Adipocyte (in vitro differentiated cells): ENCODE results near the gene FOXC1.
A peak's percentile ranks its signal among the peaks of the same experiment; 100 is the strongest.

Experiments
- DNase-seq: peaks from one replicate; pipeline ENCODE4 v3.0.0-alpha.2; 2015; ENCODE audit warnings: low read depth
- H3K27me3 ChIP-seq: replicated peaks from 2 replicates; pipeline ENCODE4 v1.7.0; 2013; ENCODE audit warnings: mild to moderate bottlenecking, low read length, moderate library complexity; ENCODE audit not compliant: control insufficient read depth, insufficient read depth
- H3K36me3 ChIP-seq: 2 replicates; pipeline ENCODE4 v1.7.0; 2013; ENCODE audit warnings: low read length, mild to moderate bottlenecking, moderate library complexity; ENCODE audit not compliant: control insufficient read depth, insufficient read depth, severe bottlenecking
- H3K4me1 ChIP-seq: 2 replicates; pipeline ENCODE4 v1.7.0; 2013; ENCODE audit warnings: mild to moderate bottlenecking, low read length, moderate library complexity; ENCODE audit not compliant: control insufficient read depth, insufficient read depth
- H3K4me3 ChIP-seq: 2 replicates; pipeline ENCODE4 v1.7.0; 2013; ENCODE audit warnings: mild to moderate bottlenecking, low read length, moderate library complexity
- H3K9ac ChIP-seq: 2 replicates; pipeline ENCODE4 v1.7.0; 2013; ENCODE audit warnings: mild to moderate bottlenecking, low read length, moderate library complexity
- H3K9me3 ChIP-seq: 2 replicates; pipeline ENCODE4 v1.7.0; 2013; ENCODE audit warnings: mild to moderate bottlenecking, low read length, moderate library complexity; ENCODE audit not compliant: control insufficient read depth

Gene FOXC1

GRCh38 chr6:1594445-1595200 is 15.1 kb upstream of the FOXC1 start:
- DNase-seq: no peak
- Histone ChIP-seq H3K9me3 (peaks cover 8% of the 10 kb centered on the region), H3K4me1 (peaks cover 4% of the 10 kb centered on the region), H3K4me3 (no peak overlapping the region), H3K9ac (no peak overlapping the region), H3K36me3 (no peaks in the 10 kb centered on the region), H3K27me3 (peaks cover 67% of the 10 kb centered on the region)

GRCh38 chr6:1595271-1596087 is 14.2 kb upstream of the FOXC1 start:
- peak overlapping the region; percentile 2 for H3K9ac ChIP-seq
- H3K27me3 ChIP-seq: peaks cover 59% of the 10 kb centered on the region
- H3K4me3 ChIP-seq: peak overlapping the region; percentile 64
- peaks cover 8% of the 10 kb centered on the region for H3K9me3 ChIP-seq
- peaks cover 4% of the 10 kb centered on the region for H3K4me1 ChIP-seq
- no peaks in the 10 kb centered on the region for H3K36me3 ChIP-seq
- DNase-seq: no peak

DNA sequence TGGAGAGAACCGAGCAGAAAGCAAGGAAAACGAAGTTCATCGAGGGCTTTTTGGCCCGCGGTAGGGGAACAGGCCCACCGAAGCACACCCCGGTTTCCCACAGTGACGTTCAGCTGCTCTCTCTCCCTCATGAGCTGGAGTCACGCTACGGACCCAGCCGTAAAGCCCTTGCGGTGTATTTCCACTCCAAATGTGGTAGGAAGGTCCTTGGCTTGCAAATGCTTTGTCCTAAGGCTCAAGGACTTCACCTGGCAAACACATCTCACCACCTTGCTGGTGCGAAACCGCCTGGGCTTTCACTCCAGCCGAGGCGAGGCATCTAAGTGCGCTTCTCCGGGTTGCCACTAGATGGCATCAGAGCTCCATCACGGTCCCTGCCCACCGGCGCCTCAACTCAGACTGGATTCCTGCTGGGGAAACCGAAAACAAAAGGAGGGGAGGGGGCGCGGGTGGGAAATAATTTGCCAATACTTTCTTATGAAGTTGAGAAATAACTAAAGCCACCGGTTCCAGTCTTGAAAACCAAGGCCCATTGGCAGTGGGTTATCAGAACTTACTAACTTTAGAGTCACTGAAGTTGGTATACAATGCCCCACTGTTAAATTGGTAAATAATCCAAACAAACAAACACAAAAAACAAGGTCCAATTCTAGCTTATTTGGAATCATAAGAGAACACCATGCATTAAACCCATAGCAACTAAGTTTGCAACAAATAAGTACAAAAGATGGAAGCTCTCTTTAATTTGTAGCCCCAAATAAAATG is 13.4 kb upstream of the FOXC1 start:
- Histone ChIP-seq H3K4me1 (peaks cover 4% of the 10 kb centered on the region), H3K9ac (peak overlapping the region; percentile 2), H3K9me3 (peaks cover 3% of the 10 kb centered on the region), H3K4me3 (peak overlapping the region; percentile 64), H3K27me3 (peaks cover 53% of the 10 kb centered on the region), H3K36me3 (no peaks in the 10 kb centered on the region)
- DNase-seq: peak; percentile 84

GRCh38 chr6:1597121-1597744 is 12.5 kb upstream of the FOXC1 start:
- no peak for DNase-seq
- H3K9ac ChIP-seq: no peak overlapping the region
- peaks cover 50% of the 10 kb centered on the region for H3K27me3 ChIP-seq
- peaks cover 4% of the 10 kb centered on the region for H3K4me1 ChIP-seq
- H3K4me3 ChIP-seq: no peak overlapping the region
- H3K9me3 ChIP-seq: no peaks in the 10 kb centered on the region
- H3K36me3 ChIP-seq: no peaks in the 10 kb centered on the region

DNA sequence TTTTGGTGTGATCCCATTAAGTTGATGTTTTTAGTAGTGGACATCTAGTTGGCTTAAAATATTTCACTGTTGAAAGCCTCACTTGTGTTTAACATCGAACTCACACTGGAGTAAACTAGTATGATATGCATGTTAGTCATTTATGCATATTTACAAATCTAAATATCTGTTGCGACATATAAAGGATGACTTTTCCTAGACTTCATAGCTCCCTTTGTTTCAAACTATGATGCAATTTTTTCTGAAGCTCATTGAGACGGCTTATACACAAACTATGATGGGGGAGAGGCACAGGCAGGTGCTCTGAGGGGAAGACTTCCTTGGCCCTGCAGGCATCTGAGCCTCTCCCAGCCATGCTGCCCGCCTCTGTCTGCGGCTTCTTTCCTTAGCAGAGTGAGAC is 11.8 kb upstream of the FOXC1 start:
- no peak overlapping the region for H3K4me3 ChIP-seq
- peaks cover 50% of the 10 kb centered on the region for H3K27me3 ChIP-seq
- peak; percentile 85 for DNase-seq
- H3K9me3 ChIP-seq: no peaks in the 10 kb centered on the region
- no peak overlapping the region for H3K9ac ChIP-seq
- peaks cover 4% of the 10 kb centered on the region for H3K4me1 ChIP-seq
- no peaks in the 10 kb centered on the region for H3K36me3 ChIP-seq

DNA sequence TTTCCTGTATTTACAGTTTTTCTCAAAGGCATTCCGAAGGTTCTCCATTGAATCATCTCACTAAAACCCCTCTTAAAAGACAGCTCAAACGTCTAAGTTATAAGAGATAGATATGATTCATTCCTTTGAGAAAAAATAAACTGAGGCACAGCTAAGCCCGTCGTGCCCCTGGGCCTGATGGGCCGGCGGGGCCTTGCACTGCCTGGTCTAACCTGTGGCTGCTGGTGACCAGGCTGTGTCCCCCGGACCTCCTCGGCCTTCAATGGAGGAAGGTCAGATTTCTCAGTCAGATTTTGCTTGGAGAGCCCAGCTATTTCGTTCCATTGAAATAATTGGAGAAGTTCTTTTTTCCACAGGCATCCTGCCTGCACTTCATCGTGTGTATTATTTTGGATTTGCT is 11.3 kb upstream of the FOXC1 start:
- Histone ChIP-seq H3K4me1 (peaks cover 4% of the 10 kb centered on the region), H3K27me3 (peaks cover 50% of the 10 kb centered on the region), H3K36me3 (no peaks in the 10 kb centered on the region), H3K9ac (no peak overlapping the region), H3K4me3 (no peak overlapping the region), H3K9me3 (no peaks in the 10 kb centered on the region)
- DNase-seq: no peak

DNA sequence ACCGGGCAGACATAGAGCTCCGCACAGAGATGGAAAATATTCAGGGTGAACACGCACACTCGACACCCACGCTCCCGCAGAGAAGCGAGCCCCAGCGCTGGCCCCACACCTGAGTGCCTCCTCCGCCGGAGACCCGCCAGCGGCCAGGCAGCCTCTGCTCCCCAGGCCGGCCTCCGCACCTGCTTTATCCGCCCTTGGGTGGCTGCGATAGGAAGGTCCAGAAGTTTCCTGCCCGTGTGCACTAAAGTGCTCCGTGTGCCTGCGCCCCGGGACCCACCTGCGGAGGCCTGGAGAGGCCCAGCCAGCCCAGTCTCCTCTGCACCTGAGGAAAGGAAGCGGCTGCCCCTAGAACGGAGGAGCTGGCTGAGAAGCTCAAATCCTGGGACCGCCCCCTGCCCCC is 10.8 kb upstream of the FOXC1 start:
- no peak for DNase-seq
- Histone ChIP-seq H3K27me3 (peaks cover 50% of the 10 kb centered on the region), H3K4me1 (peaks cover 4% of the 10 kb centered on the region), H3K9me3 (no peaks in the 10 kb centered on the region), H3K9ac (no peak overlapping the region), H3K36me3 (no peaks in the 10 kb centered on the region), H3K4me3 (no peak overlapping the region)

DNA sequence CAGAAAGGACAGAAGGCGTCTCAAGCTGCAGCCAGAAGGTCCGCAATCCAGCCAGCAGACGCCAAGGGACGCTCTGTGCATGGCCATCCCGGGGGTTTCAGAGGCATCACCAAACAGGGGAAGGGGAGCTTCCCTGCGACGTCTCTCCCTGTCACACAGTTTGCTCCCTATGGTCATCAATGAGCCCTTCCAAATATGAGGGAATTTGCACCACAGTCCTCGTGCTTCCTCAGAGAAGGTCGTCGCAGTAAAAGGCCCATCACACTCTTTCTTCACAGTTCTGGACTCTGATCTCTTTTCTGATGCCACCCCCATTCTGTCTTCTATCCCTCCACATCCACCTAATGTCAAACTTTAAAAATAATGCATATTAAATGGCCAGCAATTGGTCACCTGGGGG is 10.2 kb upstream of the FOXC1 start:
- peaks cover 47% of the 10 kb centered on the region for H3K27me3 ChIP-seq
- H3K9me3 ChIP-seq: no peaks in the 10 kb centered on the region
- no peak overlapping the region for H3K9ac ChIP-seq
- no peaks in the 10 kb centered on the region for H3K36me3 ChIP-seq
- peaks cover 4% of the 10 kb centered on the region for H3K4me1 ChIP-seq
- no peak overlapping the region for H3K4me3 ChIP-seq
- no peak for DNase-seq

DNA sequence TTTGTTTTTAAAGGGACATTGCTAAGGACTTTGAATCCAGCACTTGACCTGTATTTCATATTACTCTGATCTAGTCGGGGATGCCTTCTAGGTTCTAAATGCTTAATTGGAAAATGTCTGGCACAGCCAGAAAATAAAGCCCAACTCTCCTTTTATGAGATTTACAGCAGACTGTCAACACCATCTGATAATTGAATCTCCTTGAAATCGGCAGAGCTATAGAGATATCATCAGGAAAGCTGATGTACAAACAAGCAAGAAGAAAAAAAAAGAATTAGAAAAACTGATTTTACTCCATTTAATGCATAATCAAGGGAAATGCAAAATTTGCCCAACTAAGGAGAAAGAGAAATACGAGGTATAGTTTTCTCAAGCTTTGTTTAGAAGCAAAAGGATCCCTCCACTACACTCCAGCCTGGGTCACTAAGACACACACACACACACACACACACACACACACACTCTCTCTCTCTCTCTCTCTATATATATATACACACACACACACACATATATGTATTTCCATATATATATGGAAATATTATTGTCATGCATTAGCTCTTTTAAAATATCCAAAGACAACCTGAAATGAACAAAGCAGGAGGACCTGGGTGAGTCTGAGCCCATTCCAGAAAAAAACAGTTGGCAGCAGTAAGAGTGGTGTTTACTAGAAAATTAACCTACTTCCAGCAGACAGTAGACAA is 9.5 kb upstream of the FOXC1 start:
- Histone ChIP-seq H3K9ac (no peak overlapping the region), H3K36me3 (no peaks in the 10 kb centered on the region), H3K4me1 (peaks cover 12% of the 10 kb centered on the region), H3K27me3 (peaks cover 45% of the 10 kb centered on the region), H3K4me3 (no peak overlapping the region), H3K9me3 (no peaks in the 10 kb centered on the region)
- DNase-seq: no peak

GRCh38 chr6:1600764-1601157 is 9.0 kb upstream of the FOXC1 start:
- Histone ChIP-seq H3K4me3 (no peak overlapping the region), H3K4me1 (peaks cover 13% of the 10 kb centered on the region), H3K27me3 (peaks cover 45% of the 10 kb centered on the region), H3K9me3 (no peaks in the 10 kb centered on the region), H3K9ac (no peak overlapping the region), H3K36me3 (no peaks in the 10 kb centered on the region)
- DNase-seq: no peak
